Activated CD4-positive, alpha-beta T cell treated with anti-CD3 and anti-CD28 coated beads for 1 hour (primary cell): ENCODE measurements around the gene ZFP2.
"Not testable (repeated sequence)": the region's sequence is repeated elsewhere in the genome, so short reads cannot be mapped to it uniquely, and the experiment has no call there.

Source experiments
- DNase-seq: peaks from one replicate; pipeline ENCODE4 v3.0.0-alpha.2; 2020

Gene ZFP2

GRCh38 chr5:178895615-178896571 is at the start of gene ZFP2:
ZFP2 (plus strand) TSS chr5:178895913; CDS start chr5:178931314, 35,401 bp downstream.
- peak; percentile 11 for DNase-seq

GRCh38 chr5:178849316-178849715 is 46.4 kb upstream of the ZFP2 start:
- no peak for DNase-seq

- no peak for DNase-seq
Measured at GRCh38 chr5:178851951-178852350, 43.8 kb upstream of the ZFP2 start.

GRCh38 chr5:178854284-178854683 is 41.4 kb upstream of the ZFP2 start:
- DNase-seq = no peak

GRCh38 chr5:178859625-178860521 is 35.8 kb upstream of the ZFP2 start, which contains the start of gene ZNF354B:
ZNF354B (plus strand) TSS chr5:178859953; CDS start chr5:178861048, 1,095 bp downstream.
- peak; percentile 73 for DNase-seq

GRCh38 chr5:178860615-178861014 is 35.1 kb upstream of the ZFP2 start:
- DNase-seq = not testable (repeated sequence)

- no peak for DNase-seq
Measured at GRCh38 chr5:178861627-178862026, 34.1 kb upstream of the ZFP2 start.

GRCh38 chr5:178866946-178867345 is 28.8 kb upstream of the ZFP2 start:
- no peak for DNase-seq

GRCh38 chr5:178869577-178869976 is 26.1 kb upstream of the ZFP2 start:
- DNase-seq = no peak

GRCh38 chr5:178870411-178870810 is 25.3 kb upstream of the ZFP2 start:
- DNase-seq = no peak

GRCh38 chr5:178872302-178872701 is 23.4 kb upstream of the ZFP2 start:
- no peak for DNase-seq

GRCh38 chr5:178883115-178883694 is 12.5 kb upstream of the ZFP2 start:
- DNase-seq = not testable (repeated sequence)

- DNase-seq = no peak
Measured at GRCh38 chr5:178883815-178884430, 11.8 kb upstream of the ZFP2 start.

- no peak for DNase-seq
Measured at GRCh38 chr5:178899289-178899688, 3.6 kb downstream of the ZFP2 start.

- no peak for DNase-seq
Measured at GRCh38 chr5:178902849-178903248, 7.1 kb downstream of the ZFP2 start.

GRCh38 chr5:178931846-178932760 is 36.4 kb downstream of the ZFP2 start:
- DNase-seq = no peak

- DNase-seq = no peak
Measured at GRCh38 chr5:178940569-178941360, 45.1 kb downstream of the ZFP2 start, which contains the start of gene ZNF454. ZNF454 (plus strand) TSS chr5:178941198; CDS start chr5:178942792, 1,594 bp downstream.

- DNase-seq = no peak
Measured at GRCh38 chr5:178941361-178941760, 45.6 kb downstream of the ZFP2 start.

- DNase-seq = no peak
Measured at GRCh38 chr5:178965465-178966055, 69.8 kb downstream of the ZFP2 start.

GRCh38 chr5:178981381-178981780 is 85.7 kb downstream of the ZFP2 start:
- DNase-seq = no peak
